Measurements from ENCODE around the gene SLC25A43. TPM values are rescaled to one million over a fixed set of nuclear protein-coding genes. Genes with fewer than 3 reads are reported as not detected.

Gene SLC25A43
- total and polyA plus RNA-seq, 9 of the 15 experiments (the other 6 are each of a cell fraction or from before 2014, with no cell fraction given) = 1.3 to 8.4 (median 4.0) TPM

GRCh38 chrX:119467842-119468550 lies 68.9 kb downstream of the SLC25A43 start, which contains the start of gene SLC25A5 (continued):
- peak; percentile 85 for TF ChIP-seq CXXC5 (CRISPR knock-in tag; IDR thresholded peaks at IDR 0.05)
- no peak for TF ChIP-seq ID3 (CRISPR knock-in tag; IDR thresholded peaks at IDR 0.05)
- TF ChIP-seq ID3 (tag; IDR thresholded peaks at IDR 0.05) = no peak
- no peak for TF ChIP-seq ESRRB (CRISPR knock-in tag; IDR thresholded peaks at IDR 0.05; ENCODE audit: borderline replicate concordance)
- peak; percentile 64; the same call in 1 of the 2 replicates for TF ChIP-seq USF2 (CRISPR knock-in tag; IDR thresholded peaks at IDR 0.05)
- TF ChIP-seq REST (IDR thresholded peaks at IDR 0.05; ENCODE audit: borderline replicate concordance) = peak; percentile 25
- no peak for TF ChIP-seq REST (CRISPR knock-in tag; IDR thresholded peaks at IDR 0.05; ENCODE audit: low read depth)
- peak; percentile 51 for TF ChIP-seq PRDM10 (IDR thresholded peaks at IDR 0.05; ENCODE audit: partially characterized antibody)
- no peak for TF ChIP-seq CHD4 (IDR thresholded peaks at IDR 0.05; ENCODE audit: insufficient read depth, insufficient replicate concordance, low read depth, low read length, poor library complexity, severe bottlenecking)
- no peak for TF ChIP-seq CHCHD3 (CRISPR knock-in tag; IDR thresholded peaks at IDR 0.05)
- TF ChIP-seq CREB1 (IDR thresholded peaks at IDR 0.05) = peak; percentile 46
- TF ChIP-seq CREB1 (CRISPR knock-in tag; IDR thresholded peaks at IDR 0.05) = no peak
- no peak for TF ChIP-seq ZNF717 (CRISPR knock-in tag; IDR thresholded peaks at IDR 0.05)
- TF ChIP-seq BACH1 (tag; IDR thresholded peaks at IDR 0.05) = no peak
- no peak for TF ChIP-seq DMBX1 (CRISPR knock-in tag; IDR thresholded peaks at IDR 0.05; ENCODE audit: borderline replicate concordance)
